Endodermal cell (in vitro differentiated cells): Measurements from ENCODE around the gene H6PD. TPM values are rescaled to one million over a fixed set of nuclear protein-coding genes. Genes with fewer than 3 reads are reported as not detected.

Experiments used
- DNase-seq: peaks from one replicate; pipeline ENCODE4 v3.0.0-alpha.2; 2017
- H3K27ac ChIP-seq: 2 replicates; pipeline ENCODE4 v1.5.1; 2013; ENCODE audit warnings: mild to moderate bottlenecking, low read depth, low read length, moderate library complexity
- H3K27me3 ChIP-seq: 2 replicates; pipeline ENCODE4 v1.6.1; 2013; ENCODE audit warnings: mild to moderate bottlenecking, low read length, moderate library complexity; ENCODE audit not compliant: insufficient read depth, control insufficient read depth, poor library complexity, severe bottlenecking
- H3K36me3 ChIP-seq: 2 replicates; pipeline ENCODE4 v1.7.0; 2013; ENCODE audit warnings: mild to moderate bottlenecking, low read length, moderate library complexity; ENCODE audit not compliant: control insufficient read depth, insufficient read depth
- H3K4me1 ChIP-seq: one replicate; pipeline ENCODE4 v1.7.0; 2013; ENCODE audit warnings: low read length; ENCODE audit not compliant: control insufficient read depth, insufficient read depth
- H3K4me3 ChIP-seq: 2 replicates; pipeline ENCODE4 v1.5.1; 2013; ENCODE audit warnings: mild to moderate bottlenecking, low read length, moderate library complexity
- H3K9ac ChIP-seq: 2 replicates; pipeline ENCODE4 v1.6.1; 2013; ENCODE audit warnings: mild to moderate bottlenecking, low read length, moderate library complexity; ENCODE audit not compliant: poor library complexity, severe bottlenecking; ENCODE audit errors: extremely low read depth
- H3K9me3 ChIP-seq: 2 replicates; pipeline ENCODE4 v1.6.1; 2013; ENCODE audit warnings: mild to moderate bottlenecking, low read length, moderate library complexity; ENCODE audit not compliant: control insufficient read depth
- H3K27ac Mint-ChIP-seq: 2 replicates; pipeline ENCODE4 v1.8.0; 2020; ENCODE audit warnings: mixed read lengths
- H3K27me3 Mint-ChIP-seq: 2 replicates; pipeline ENCODE4 v1.8.0; 2021; ENCODE audit warnings: mild to moderate bottlenecking, mixed read lengths; ENCODE audit not compliant: insufficient read depth
- H3K36me3 Mint-ChIP-seq: 2 replicates; pipeline ENCODE4 v1.8.0; 2020; ENCODE audit warnings: low read depth, mixed read lengths
- H3K4me1 Mint-ChIP-seq: 2 replicates; pipeline ENCODE4 v1.8.0; 2020; ENCODE audit warnings: mixed read lengths
- H3K4me3 Mint-ChIP-seq: 2 replicates; pipeline ENCODE4 v1.8.0; 2020; ENCODE audit warnings: mild to moderate bottlenecking, moderate library complexity, mixed read lengths
- H3K9me3 Mint-ChIP-seq: 2 replicates; pipeline ENCODE4 v1.8.0; 2020; ENCODE audit warnings: mild to moderate bottlenecking, mixed read lengths
- CTCF ChIP-seq: fragments of 200-600 bp; sonication (generic); conservative IDR thresholded peaks from 2 replicates; pipeline ENCODE4 v1.5.0; 2021; ENCODE audit warnings: antibody characterized with exemption, mild to moderate bottlenecking
- WGBS, 2 experiments: methylation state at CpG; one replicate each; pipeline versions ENCODE4 v1.1.5 to v1.1.7; 2013; ENCODE audit warnings: missing lambda C conversion rate in 2 of 2, mixed read lengths in 1 of 2; ENCODE audit not compliant: insufficient coverage in 1 of 2, insufficient read length in 1 of 2; 5-methylcytosine and 5-hydroxymethylcytosine counted together
- total RNA-seq, 2 donors: library from RNA; stranded (reverse); fragmentation: NEBNext Ultra II Directional in 1 of 2; extraction: Animal tissue kit (Norgen Biotek cat#: 25700) in 1 of 2; gene quantifications; 2 replicates in 1 of 2; 3 replicates in 1 of 2; pipeline ENCODE4 v1.2.1, GENCODE V29; 2021

Gene H6PD
- total RNA-seq, 2 donors from 2014 or later: 21.5 to 34.4 TPM

- Mint-ChIP-seq H3K4me1 (peaks cover 48% of the 10 kb centered on the region), H3K36me3 (peaks cover 9% of the 10 kb centered on the region), H3K4me3 (no peak overlapping the region), H3K27me3 (no peaks in the 10 kb centered on the region), H3K9me3 (no peaks in the 10 kb centered on the region), H3K27ac (peak overlapping the region; percentile 68)
- H3K4me3 ChIP-seq: no peak overlapping the region
- no peaks in the 10 kb centered on the region for H3K27me3 ChIP-seq
- TF ChIP-seq CTCF: no peak
- no peak for DNase-seq
- H3K9me3 ChIP-seq: no peaks in the 10 kb centered on the region
- WGBS, 2 experiments: 91 to 96% methylated on average over 11 of the region's 11 CpGs
- no peak overlapping the region for H3K9ac ChIP-seq
- H3K36me3 ChIP-seq: peaks cover 3% of the 10 kb centered on the region
- H3K27ac ChIP-seq: peak overlapping the region; percentile 3
- H3K4me1 ChIP-seq: peaks cover 15% of the 10 kb centered on the region
Measured at GRCh38 chr1:9313576-9313975, 79.0 kb downstream of the H6PD start.

- peaks cover 16% of the 10 kb centered on the region for H3K4me1 ChIP-seq
- no peaks in the 10 kb centered on the region for H3K9me3 ChIP-seq
- no peak overlapping the region for H3K27ac ChIP-seq
- Mint-ChIP-seq H3K27me3 (no peaks in the 10 kb centered on the region), H3K9me3 (no peaks in the 10 kb centered on the region), H3K27ac (no peak overlapping the region), H3K36me3 (peaks cover 9% of the 10 kb centered on the region), H3K4me3 (no peak overlapping the region), H3K4me1 (peaks cover 46% of the 10 kb centered on the region)
- H3K27me3 ChIP-seq: no peaks in the 10 kb centered on the region
- WGBS, 2 experiments: 90 to 92% methylated on average over 4 to 8 of the region's 8 CpGs
- H3K4me3 ChIP-seq: no peak overlapping the region
- H3K36me3 ChIP-seq: peaks cover 3% of the 10 kb centered on the region
- TF ChIP-seq CTCF: no peak
- no peak for DNase-seq
- H3K9ac ChIP-seq: no peak overlapping the region
Measured at GRCh38 chr1:9314111-9314510, 79.5 kb downstream of the H6PD start.

GRCh38 chr1:9314711-9315379 is 80.3 kb downstream of the H6PD start:
- Histone ChIP-seq H3K4me3 (no peak overlapping the region), H3K4me1 (peaks cover 23% of the 10 kb centered on the region), H3K27ac (no peak overlapping the region), H3K36me3 (peaks cover 3% of the 10 kb centered on the region), H3K9ac (no peak overlapping the region), H3K9me3 (no peaks in the 10 kb centered on the region), H3K27me3 (no peaks in the 10 kb centered on the region)
- WGBS, 2 experiments: 89 to 93% methylated on average over 7 to 11 of the region's 11 CpGs
- no peaks in the 10 kb centered on the region for H3K9me3 Mint-ChIP-seq
- no peak for DNase-seq
- H3K27me3 Mint-ChIP-seq: no peaks in the 10 kb centered on the region
- peaks cover 9% of the 10 kb centered on the region for H3K36me3 Mint-ChIP-seq
- no peak overlapping the region for H3K4me3 Mint-ChIP-seq
- H3K27ac Mint-ChIP-seq: peak overlapping the region; percentile 48
- H3K4me1 Mint-ChIP-seq: peaks cover 49% of the 10 kb centered on the region
- no peak for TF ChIP-seq CTCF
